Esophagus muscularis mucosa (tissue), 3 donors: Measurements from ENCODE around the gene TMEM179.

Experiments
- CTCF ChIP-seq, 3 experiments: fragments of 200-600 bp in 2 of 3; fragments of 450-650 bp in 1 of 3; sonication (generic) in 2 of 3; IDR thresholded peaks; one replicate each; pipeline ENCODE4 v1.5.1; 2017 to 2019; ENCODE audit warnings: antibody characterized with exemption in 3 of 3, mild to moderate bottlenecking in 2 of 3, moderate library complexity in 1 of 3
- POLR2A ChIP-seq: fragments of 450-650 bp; IDR thresholded peaks from one replicate; pipeline ENCODE4 v1.6.1; 2017; ENCODE audit warnings: antibody characterized with exemption, moderate library complexity, mild to moderate bottlenecking, low read depth
- POLR2AphosphoS5 ChIP-seq, 2 donors: sonication (generic); formaldehyde crosslinking; IDR thresholded peaks; one replicate each; pipeline ENCODE4 v1.6.1; 2017; ENCODE audit warnings: antibody characterized with exemption in 2 of 2

- TF ChIP-seq POLR2A (no peak), CTCF (IDR thresholded peaks at IDR 0.05) (no peak), POLR2AphosphoS5 (IDR thresholded peaks at IDR 0.05) (no peak)
Observed at GRCh38 chr14:104651876-104652260, 47.3 kb upstream of the TMEM179 start.
